SH-SY5Y (cell line): ENCODE results near the gene EIPR1.
A peak's percentile ranks its signal among the peaks of the same experiment; 100 is the strongest.

Source experiments
- GATA2 ChIP-seq: IDR thresholded peaks from 2 replicates; pipeline ENCODE4 v1.6.1; 2011; ENCODE audit warnings: mild to moderate bottlenecking, low read depth, low read length
- GATA3 ChIP-seq: IDR thresholded peaks from 2 replicates; pipeline ENCODE4 v1.6.1; 2011; ENCODE audit warnings: low read depth, mild to moderate bottlenecking, low read length, moderate library complexity

The EIPR1 gene

DNA sequence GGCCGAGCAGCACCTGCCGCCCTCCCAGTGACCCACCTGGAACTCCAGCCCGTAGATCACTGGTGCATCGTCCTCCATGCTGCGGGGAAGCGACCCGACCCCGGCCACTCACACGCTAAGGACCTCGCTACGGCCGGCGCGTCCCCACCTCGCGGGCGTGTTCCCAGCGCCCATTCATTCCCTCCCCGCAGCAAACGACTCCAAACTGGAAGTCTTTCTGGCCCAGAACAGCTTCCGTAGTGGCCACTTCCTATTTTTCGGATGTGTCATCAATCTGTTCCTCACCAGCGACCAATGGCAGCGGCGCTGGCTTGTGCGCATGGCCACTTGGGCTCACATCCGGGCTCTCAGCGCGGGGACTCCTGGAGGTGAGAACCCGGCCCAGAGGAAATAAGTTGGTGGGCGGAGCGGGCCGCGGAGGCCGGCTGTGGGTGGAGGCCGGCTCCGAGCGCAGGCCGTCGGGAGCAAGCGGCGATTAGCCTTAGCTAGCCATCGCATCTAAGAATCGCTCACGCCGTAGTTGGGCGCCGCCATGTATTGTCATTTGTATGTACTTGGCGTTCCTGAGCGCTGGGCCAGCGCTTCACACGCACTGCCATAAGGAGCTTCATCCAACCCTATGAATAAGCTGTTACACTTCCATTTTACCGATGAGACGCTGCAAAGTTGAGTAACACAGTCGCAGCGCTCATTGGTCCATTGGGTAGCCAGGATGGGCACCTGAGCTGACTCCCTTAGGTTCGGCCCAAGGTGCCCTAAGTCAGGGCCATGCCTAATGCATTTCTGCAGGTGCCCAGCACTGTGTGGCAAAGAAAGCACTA, at the start of gene EIPR1:
Gene EIPR1, minus strand, starts transcription at position 207 of the 821 bp plus-strand sequence. Its CDS starts 129 bp downstream, at position 78.
- no peak for TF ChIP-seq GATA2
- no peak for TF ChIP-seq GATA3

- TF ChIP-seq GATA2, result no peak
- TF ChIP-seq GATA3, result no peak
Measured at GRCh38 chr2:3427272-3427671, 49.7 kb upstream of the EIPR1 start.

GRCh38 chr2:3426615-3427014, 49.0 kb upstream of the EIPR1 start:
- TF ChIP-seq GATA3 (no peak), GATA2 (no peak)

DNA sequence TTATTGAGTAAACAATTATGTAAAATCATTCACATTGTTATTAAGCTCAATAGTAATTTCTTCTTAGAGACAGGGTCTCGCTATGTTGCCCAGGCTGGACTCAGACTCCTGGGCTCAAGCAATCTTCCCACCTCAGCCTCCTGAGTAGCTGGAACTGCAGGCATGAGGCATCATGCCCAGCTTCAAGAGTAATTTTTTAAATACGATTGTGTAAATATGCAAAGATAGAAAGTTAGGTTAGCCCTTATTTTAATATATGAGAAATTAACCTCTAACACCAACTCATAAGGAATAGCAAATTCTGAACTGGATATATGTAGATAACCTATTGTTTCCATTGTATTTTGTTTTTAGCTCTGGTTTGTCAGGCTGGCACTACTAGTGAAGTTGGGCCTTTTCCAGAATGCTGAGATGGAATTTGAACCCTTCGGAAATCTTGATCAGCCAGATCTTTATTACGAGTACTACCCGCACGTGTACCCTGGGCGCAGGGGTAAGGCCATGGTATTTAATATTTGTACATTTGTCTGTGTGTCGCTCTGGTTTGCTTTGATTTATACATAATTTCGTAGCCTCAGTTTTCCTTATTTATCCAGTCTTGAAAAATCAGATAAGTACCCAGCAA, 46.7 kb upstream of the EIPR1 start:
- TF ChIP-seq GATA2 (no peak), GATA3 (no peak)

DNA sequence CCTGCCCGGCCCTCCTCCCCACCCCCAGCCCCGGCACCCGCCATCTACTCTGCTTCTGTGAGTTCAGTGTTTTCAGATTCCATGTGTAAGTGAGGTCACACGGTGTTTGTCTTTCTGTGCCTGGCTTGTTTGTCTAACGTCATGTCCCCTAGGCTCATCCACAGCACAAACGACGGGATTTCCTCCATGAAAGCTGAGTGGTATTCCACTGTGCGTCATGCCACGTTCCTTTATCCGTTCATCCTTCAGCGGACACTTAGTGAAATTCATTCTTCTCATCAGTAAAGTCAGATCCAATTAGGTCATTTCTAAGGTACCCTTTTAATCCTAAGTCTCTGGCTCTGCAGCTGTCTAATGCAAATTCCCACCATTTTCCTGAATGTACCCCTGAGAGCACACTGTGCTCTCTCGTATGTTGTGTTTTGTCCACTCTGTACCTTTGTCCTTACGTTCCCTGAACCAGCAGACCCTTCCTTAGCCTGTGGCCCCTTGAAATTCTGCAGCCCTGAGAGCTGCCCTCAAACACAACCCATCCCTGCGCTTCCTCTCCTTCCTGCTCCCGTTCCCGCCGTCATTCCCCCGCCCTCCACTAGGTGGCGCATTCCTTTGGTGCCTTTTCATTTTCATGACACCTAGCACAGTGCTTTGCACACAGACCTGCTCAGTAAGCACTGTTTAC, 46.0 kb upstream of the EIPR1 start:
- TF ChIP-seq GATA2, result no peak
- no peak for TF ChIP-seq GATA3

- TF ChIP-seq GATA2 (no peak), GATA3 (no peak)
Measured at GRCh38 chr2:3422161-3422779, 44.7 kb upstream of the EIPR1 start.

DNA sequence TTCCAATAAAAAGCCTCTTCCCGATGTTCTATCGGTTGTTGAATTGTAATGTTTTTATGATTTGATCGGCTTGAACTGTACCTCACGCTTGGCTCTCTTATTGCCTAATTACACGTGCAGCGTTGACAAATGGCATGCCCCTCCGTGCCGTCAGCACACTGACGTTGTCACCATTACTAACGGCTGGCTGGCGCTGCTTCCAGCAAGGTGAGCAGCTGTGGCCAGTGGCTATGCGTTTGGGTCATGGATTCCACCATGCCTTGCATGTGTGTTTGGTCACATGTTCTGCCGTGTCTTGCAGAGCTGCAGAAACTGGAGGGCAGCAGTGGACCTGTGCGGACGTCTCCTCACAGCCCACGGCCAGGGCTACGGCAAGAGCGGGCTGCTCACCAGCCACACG, 44.0 kb upstream of the EIPR1 start:
- TF ChIP-seq GATA3, result no peak
- TF ChIP-seq GATA2, result no peak

DNA sequence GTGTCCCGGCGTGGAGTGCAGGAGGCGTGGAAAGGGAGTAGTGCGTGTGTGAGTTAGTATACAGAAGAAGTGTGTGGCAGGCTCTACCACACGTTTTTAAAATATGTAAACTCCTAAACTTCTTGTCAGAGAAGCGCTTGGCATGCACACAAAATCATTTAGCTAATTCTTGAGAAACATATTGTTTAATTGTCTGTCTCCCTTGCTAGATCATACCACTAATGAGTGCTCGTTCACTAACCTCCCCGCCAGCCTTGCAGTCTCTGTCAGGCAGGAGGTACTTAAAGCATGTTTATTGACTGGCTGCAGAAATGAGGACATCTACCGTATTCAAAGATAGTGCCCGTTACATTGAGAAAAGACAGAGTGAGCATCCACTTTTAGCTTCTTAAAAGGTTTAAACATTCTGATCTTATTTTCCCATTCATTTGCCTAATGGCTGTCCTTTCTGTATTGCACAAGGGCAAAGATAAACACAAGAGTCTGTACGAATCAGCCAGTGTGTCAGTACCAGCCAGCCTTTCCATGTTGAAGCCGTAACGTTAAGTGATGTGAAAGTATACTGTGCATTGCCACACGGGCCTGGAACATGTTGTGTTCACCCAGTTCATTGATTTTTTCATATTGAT, 43.3 kb upstream of the EIPR1 start:
- TF ChIP-seq GATA3 (no peak), GATA2 (no peak)

DNA sequence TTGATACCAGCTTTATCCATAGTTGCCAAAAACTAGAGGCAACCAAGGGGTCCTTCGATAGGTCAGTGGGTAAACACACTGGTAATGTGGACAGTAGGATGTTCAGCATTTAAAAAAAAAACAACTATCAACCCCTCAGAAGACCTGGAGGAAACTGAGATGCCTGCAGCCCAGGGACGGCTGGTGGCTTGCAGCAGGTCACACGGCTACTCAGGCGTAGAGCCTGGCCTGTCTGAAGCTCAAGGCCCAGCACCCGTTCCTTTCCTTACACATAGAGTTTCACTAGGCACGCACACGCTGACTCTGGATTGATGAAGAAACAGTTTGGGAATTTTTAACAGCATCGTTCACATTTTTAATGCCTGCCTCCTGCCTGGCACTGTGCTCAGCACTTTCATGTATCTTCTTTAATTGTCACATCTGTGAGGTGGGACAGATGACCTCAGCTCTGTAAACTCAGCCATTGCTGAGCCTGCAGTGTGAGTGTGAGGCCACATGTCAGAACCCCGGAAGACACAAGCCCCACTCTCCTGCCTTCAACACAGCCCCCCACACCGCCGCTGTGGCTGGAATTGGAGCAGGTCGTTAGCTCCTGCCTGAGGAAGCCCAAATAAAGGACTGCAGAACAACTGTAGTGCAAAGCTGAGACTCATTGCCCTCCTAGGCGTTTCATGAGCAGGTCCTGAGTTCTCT, 42.6 kb upstream of the EIPR1 start:
- TF ChIP-seq GATA2, result no peak
- no peak for TF ChIP-seq GATA3

DNA sequence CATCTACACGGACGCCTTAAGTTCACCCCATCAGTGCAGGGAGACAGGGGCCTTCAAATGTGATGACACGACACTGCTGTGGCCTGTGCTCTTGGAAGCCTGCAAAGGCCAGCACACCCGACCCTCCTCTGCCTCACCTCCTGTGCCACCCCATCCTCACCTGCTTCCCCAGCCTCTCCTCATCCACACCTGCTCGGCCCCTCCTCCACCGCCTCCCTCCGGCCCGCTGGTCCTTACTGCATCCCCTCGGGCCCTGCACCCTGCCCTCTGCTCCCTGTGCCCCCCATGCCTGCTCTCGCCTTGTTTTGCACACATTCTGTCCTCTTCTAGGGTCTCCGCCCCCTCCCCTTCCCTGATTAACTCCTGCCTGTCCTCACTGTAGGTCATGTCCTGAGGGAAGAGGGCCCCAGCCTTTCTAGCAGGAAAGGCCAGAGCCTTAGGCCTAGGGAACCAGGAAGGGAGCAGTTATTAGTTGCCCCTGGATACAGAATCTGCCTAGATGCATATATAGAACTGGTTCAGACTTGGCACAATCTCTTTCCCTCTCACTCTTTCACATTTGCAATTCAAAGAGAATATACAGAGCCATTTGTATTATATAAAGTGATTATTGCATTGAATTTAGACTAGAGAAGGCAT, 41.3 kb upstream of the EIPR1 start:
- TF ChIP-seq GATA3, result no peak
- no peak for TF ChIP-seq GATA2

GRCh38 chr2:3414133-3414860, 36.7 kb upstream of the EIPR1 start:
- peak; percentile 58; the same call in 1 of the 2 replicates for TF ChIP-seq GATA2
- TF ChIP-seq GATA3, result no peak

- TF ChIP-seq GATA3 (no peak), GATA2 (no peak)
Measured at GRCh38 chr2:3413697-3414096, 36.1 kb upstream of the EIPR1 start.

DNA sequence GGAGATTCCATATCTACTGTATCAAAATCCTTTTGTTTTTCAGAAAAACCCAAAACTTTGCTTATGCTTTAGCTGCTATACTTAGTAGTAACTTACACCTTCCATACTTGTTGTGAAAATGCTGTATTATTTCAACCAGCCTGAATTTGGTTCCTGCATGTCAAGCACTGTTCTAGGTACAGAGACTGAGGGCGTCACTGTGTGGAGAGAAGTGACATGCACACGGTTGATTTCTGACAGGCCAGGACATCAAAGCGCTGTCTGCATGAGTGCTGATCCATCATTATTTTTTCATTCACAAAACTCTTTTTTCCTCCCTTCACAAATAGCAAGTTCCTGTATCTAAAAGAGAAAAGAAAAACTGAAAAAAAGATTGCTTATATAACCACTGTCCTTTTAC, 33.5 kb upstream of the EIPR1 start:
- TF ChIP-seq GATA3, result no peak
- no peak for TF ChIP-seq GATA2
